Activated B cell treated with CpG ODN at 0.5 μM for 24 hours (primary cell): ENCODE results near the gene VWA8. TPM values are rescaled to one million over a fixed set of nuclear protein-coding genes. Genes with fewer than 3 reads are reported as not detected.
"Not testable (repeated sequence)": the region's sequence is repeated elsewhere in the genome, so short reads cannot be mapped to it uniquely, and the experiment has no call there.

ENCODE experiments used
- ATAC-seq: fragments of 200-7000 bp; cut with Tn5 transposase; one replicate; pipeline ENCODE4 v1.10.0; 2021; ENCODE audit warnings: low read depth, mild to moderate bottlenecking, moderate library complexity
- CTCF ChIA-PET: fragments of 350-600 bp; sonication (Branson Sonifier 250); formaldehyde crosslinking; loops from one replicate; lab custom pipeline; 2021; ENCODE audit warnings: antibody characterized with exemption; lab: Charles Lee
- POLR2A ChIA-PET: fragments of 350-600 bp; sonication (Branson Sonifier 250); formaldehyde crosslinking; loops from one replicate; lab custom pipeline; 2021; ENCODE audit warnings: antibody characterized with exemption; lab: Charles Lee
- DNase-seq: peaks from one replicate; pipeline ENCODE4 v3.0.0; 2022
- H3K27ac Mint-ChIP-seq: one replicate; pipeline ENCODE4 v1.8.0; 2020; ENCODE audit warnings: mixed read lengths
- H3K27me3 Mint-ChIP-seq: one replicate; pipeline ENCODE4 v1.8.0; 2021; ENCODE audit warnings: mixed read lengths
- H3K36me3 Mint-ChIP-seq: one replicate; pipeline ENCODE4 v1.8.0; 2021; ENCODE audit warnings: low read depth, mixed read lengths
- H3K4me1 Mint-ChIP-seq: one replicate; pipeline ENCODE4 v1.8.0; 2021; ENCODE audit warnings: mixed read lengths
- H3K4me3 Mint-ChIP-seq: one replicate; pipeline ENCODE4 v1.8.0; 2020; ENCODE audit warnings: mild to moderate bottlenecking, mixed read lengths
- H3K9me3 Mint-ChIP-seq: one replicate; pipeline ENCODE4 v1.8.0; 2020; ENCODE audit warnings: mixed read lengths
- CTCF ChIP-seq: fragments of 200-600 bp; IDR thresholded peaks from one replicate; pipeline ENCODE4 v1.8.0; 2022; ENCODE audit warnings: antibody characterized with exemption, mild to moderate bottlenecking
- intact Hi-C: fragments of 100-400 bp; cut with micrococcal nuclease; formaldehyde crosslinking; loops from one replicate; pipeline ENCODE4 v1.15.1; 2024
- total RNA-seq: library from RNA; stranded (reverse); gene quantifications from 2 replicates; pipeline ENCODE4 v1.2.3, GENCODE V29; 2022

The VWA8 gene
- total RNA-seq, 1 donor from 2014 or later = 21.7 TPM

GRCh38 chr13:41648314-41648935 is 312.5 kb downstream of the VWA8 start:
- H3K4me3 Mint-ChIP-seq = no peak overlapping the region
- no peaks in the 10 kb centered on the region for H3K9me3 Mint-ChIP-seq
- no peaks in the 10 kb centered on the region for H3K4me1 Mint-ChIP-seq
- ChIA-PET POLR2A (no interaction called here), CTCF (no interaction called here)
- DNase-seq (no peak), ATAC-seq (no peak)
- no peak overlapping the region for H3K27ac Mint-ChIP-seq
- no peak for TF ChIP-seq CTCF
- no peaks in the 10 kb centered on the region for H3K36me3 Mint-ChIP-seq
- H3K27me3 Mint-ChIP-seq = peaks cover 34% of the 10 kb centered on the region
- intact Hi-C loops = no loop called here

- H3K36me3 Mint-ChIP-seq, POLR2A ChIA-PET, CTCF ChIA-PET, H3K4me3 Mint-ChIP-seq, H3K9me3 Mint-ChIP-seq, DNase-seq, H3K4me1 Mint-ChIP-seq, H3K27ac Mint-ChIP-seq, intact Hi-C loops, ATAC-seq: not testable (repeated sequence)
- H3K27me3 Mint-ChIP-seq = peaks cover 30% of the 10 kb centered on the region
Measured at GRCh38 chr13:41647699-41648313, 313.1 kb downstream of the VWA8 start.

GRCh38 chr13:41645331-41645730 is 315.6 kb downstream of the VWA8 start:
- peaks cover 15% of the 10 kb centered on the region for H3K27me3 Mint-ChIP-seq
- H3K4me1 Mint-ChIP-seq = no peaks in the 10 kb centered on the region
- intact Hi-C loops = no loop called here
- no peak for DNase-seq
- no peak overlapping the region for H3K4me3 Mint-ChIP-seq
- no peaks in the 10 kb centered on the region for H3K36me3 Mint-ChIP-seq
- TF ChIP-seq CTCF = no peak
- H3K9me3 Mint-ChIP-seq = no peaks in the 10 kb centered on the region
- ATAC-seq = no peak
- POLR2A ChIA-PET = no interaction called here
- no peak overlapping the region for H3K27ac Mint-ChIP-seq
- CTCF ChIA-PET = no interaction called here

GRCh38 chr13:41644742-41645141 is 316.2 kb downstream of the VWA8 start:
- Mint-ChIP-seq H3K27me3 (peaks cover 15% of the 10 kb centered on the region), H3K27ac (no peak overlapping the region), H3K36me3 (no peaks in the 10 kb centered on the region), H3K4me1 (no peaks in the 10 kb centered on the region), H3K4me3 (no peak overlapping the region), H3K9me3 (no peaks in the 10 kb centered on the region)
- DNase-seq = no peak
- ChIA-PET CTCF (no interaction called here), POLR2A (no interaction called here)
- intact Hi-C loops = no loop called here
- no peak for TF ChIP-seq CTCF
- ATAC-seq = no peak

GRCh38 chr13:41643507-41643906 is 317.4 kb downstream of the VWA8 start:
- peaks cover 4% of the 10 kb centered on the region for H3K36me3 Mint-ChIP-seq
- TF ChIP-seq CTCF = no peak
- intact Hi-C loops = no loop called here
- ATAC-seq (no peak), DNase-seq (no peak)
- H3K4me1 Mint-ChIP-seq = no peaks in the 10 kb centered on the region
- H3K27ac Mint-ChIP-seq = no peak overlapping the region
- H3K27me3 Mint-ChIP-seq = peaks cover 10% of the 10 kb centered on the region
- ChIA-PET POLR2A (no interaction called here), CTCF (no interaction called here)
- no peak overlapping the region for H3K4me3 Mint-ChIP-seq
- no peaks in the 10 kb centered on the region for H3K9me3 Mint-ChIP-seq
